HepG2 (cell line): ENCODE measurements around the gene SLC50A1. TPM values are rescaled to one million over a fixed set of nuclear protein-coding genes. Genes with fewer than 3 reads are reported as not detected.

ENCODE experiments used
- ATAC-seq: fragments of 200-7000 bp; cut with Tn5 transposase; 3 replicates; pipeline ENCODE4 v1.9.1; 2020; ENCODE audit warnings: mild to moderate bottlenecking, moderate library complexity
- BruUV-seq: library from RNA; stranded (reverse); fragments of 400-500 nt; replicated peaks from 2 replicates; lab custom pipeline; 2021; lab: Mats Ljungman, UMichigan
- CTCF ChIA-PET: fragments of 300-600 bp; formaldehyde crosslinking; extraction: SDS; loops from one replicate; lab custom pipeline; 2021; ENCODE audit warnings: low total read pairs, inconsistent platforms, low intra/inter-chr PET ratio; lab: Yijun Ruan, JAX
- POLR2A ChIA-PET: fragments of 350-600 bp; sonication (Branson Sonifier 250); formaldehyde crosslinking; loops from one replicate; lab custom pipeline; 2020; ENCODE audit warnings: antibody characterized with exemption, inconsistent platforms; lab: Yijun Ruan, JAX
- DNase-seq: peaks from one replicate; pipeline ENCODE4 v3.0.0-alpha.2; 2015; ENCODE audit warnings: low spot score
- FAIRE-seq: peaks from 3 replicates; lab custom pipeline; 2011; peaks lifted over from hg19 to GRCh38; lab: Jason Lieb, UNC
- H2AFZ ChIP-seq: one replicate; pipeline ENCODE4 v1.6.1; 2011; ENCODE audit warnings: low read length, inconsistent platforms
- H3K27ac ChIP-seq: fragments of 300-600 bp; 3 replicates; pipeline ENCODE4 v1.8.0; 2011; ENCODE audit warnings: mixed run types, mild to moderate bottlenecking, mixed read lengths, low read length, inconsistent platforms; ENCODE audit not compliant: insufficient read depth; ENCODE audit errors: extremely low read length
- H3K27me3 ChIP-seq, 2 experiments: fragments of 200-600 bp in 1 of 2; 2 replicates in 1 of 2; 3 replicates in 1 of 2; pipeline versions ENCODE4 v1.6.0 to v1.8.0; 2011; ENCODE audit warnings: low read length in 2 of 2, mild to moderate bottlenecking in 2 of 2, moderate library complexity in 2 of 2, inconsistent platforms in 1 of 2; ENCODE audit not compliant: insufficient read depth in 2 of 2, control insufficient read depth in 1 of 2
- H3K36me3 ChIP-seq, 2 experiments: fragments of 200-600 bp in 1 of 2; replicated peaks in 1 of 2; 2 replicates in 1 of 2; 3 replicates in 1 of 2; pipeline versions ENCODE4 v1.5.1 to v1.8.0; 2011; ENCODE audit warnings: low read length in 2 of 2, inconsistent platforms in 1 of 2; ENCODE audit not compliant: insufficient read depth in 2 of 2, control insufficient read depth in 1 of 2
- H3K4me1 ChIP-seq: 2 replicates; pipeline ENCODE4 v1.5.1; 2012; ENCODE audit warnings: low read length, inconsistent platforms; ENCODE audit not compliant: insufficient read depth
- H3K4me2 ChIP-seq: 2 replicates; pipeline ENCODE4 v1.6.0; 2011; ENCODE audit warnings: low read depth, low read length, inconsistent platforms
- H3K4me3 ChIP-seq, 3 experiments: fragments of 200-600 bp in 1 of 3; sonication (generic), shearing (Covaris generic) in 1 of 3; replicated peaks in 1 of 3; 2 replicates each; pipeline ENCODE4 v1.5.1; 2011 to 2016; ENCODE audit warnings: low read length in 3 of 3, inconsistent platforms in 2 of 3, low read depth in 2 of 3, mild to moderate bottlenecking in 2 of 3, control low read depth in 1 of 3, mixed read lengths in 1 of 3; ENCODE audit not compliant: insufficient read depth in 1 of 3
- H3K79me2 ChIP-seq: one replicate; pipeline ENCODE4 v1.6.1; 2011; ENCODE audit warnings: low read length, inconsistent platforms; ENCODE audit not compliant: insufficient read depth
- H3K9ac ChIP-seq: 2 replicates; pipeline ENCODE4 v1.6.0; 2011; ENCODE audit warnings: mild to moderate bottlenecking, low read depth, low read length, inconsistent platforms; ENCODE audit not compliant: insufficient read depth
- H3K9me3 ChIP-seq: 2 replicates; pipeline ENCODE4 v1.5.1; 2012; ENCODE audit warnings: mild to moderate bottlenecking, low read length
- H4K20me1 ChIP-seq: 2 replicates; pipeline ENCODE4 v1.6.0; 2011; ENCODE audit warnings: inconsistent platforms, mild to moderate bottlenecking, low read length, moderate library complexity; ENCODE audit not compliant: insufficient read depth
- GABPB1 ChIP-seq: IDR thresholded peaks from 2 replicates; pipeline ENCODE4 v1.6.1; 2016; ENCODE audit warnings: mild to moderate bottlenecking, missing genetic modification reagents, moderate library complexity, missing compliant biosample characterization
- GATA4 ChIP-seq: sonication (generic); IDR thresholded peaks from 2 replicates; pipeline ENCODE4 v1.6.1; 2016; ENCODE audit warnings: antibody characterized with exemption, low read depth, borderline replicate concordance
- KMT2B ChIP-seq: IDR thresholded peaks from 2 replicates; pipeline ENCODE4 v1.6.1; 2016; ENCODE audit warnings: missing genetic modification reagents, missing compliant biosample characterization
- MAFF ChIP-seq: IDR thresholded peaks from 2 replicates; pipeline ENCODE4 v1.6.1; 2011; ENCODE audit warnings: low read depth, low read length, improper control_type of control experiment
- NKX3-1 ChIP-seq: sonication (generic); formaldehyde crosslinking; IDR thresholded peaks from 2 replicates; pipeline ENCODE4 v1.5.0; 2020; ENCODE audit warnings: missing genetic modification reagents
- RNF2 ChIP-seq: fragments of 450-650 bp; conservative IDR thresholded peaks from 2 replicates; pipeline ENCODE4 v1.6.1; 2016; ENCODE audit warnings: low read depth
- STAG1 ChIP-seq: sonication (generic); formaldehyde crosslinking; IDR thresholded peaks from 2 replicates; pipeline ENCODE4 v1.4.0; 2020; ENCODE audit warnings: missing genetic modification reagents
- ZIK1 ChIP-seq: sonication (generic); formaldehyde crosslinking; IDR thresholded peaks from 2 replicates; pipeline ENCODE4 v1.5.0; 2020; ENCODE audit warnings: mild to moderate bottlenecking, low read depth, missing genetic modification reagents, borderline replicate concordance
- WGBS: methylation state at CpG from one replicate; pipeline ENCODE4 v1.1.6; 2017; ENCODE audit warnings: low lambda C conversion rate; 5-methylcytosine and 5-hydroxymethylcytosine counted together
- in situ Hi-C: cut with HindIII; loops from 2 replicates; pipeline ENCODE4 v1.10.0; 2017; ENCODE audit warnings: low pct_unique_long_range_greater_than_20kb; ENCODE audit not compliant: extremely low pct_ligation_motif_present
- intact Hi-C: fragments of 100-400 bp; cut with micrococcal nuclease; formaldehyde crosslinking; loops from one replicate; pipeline ENCODE4 v1.10.0; 2022; ENCODE audit not compliant: unreplicated experiment
- polyA plus RNA-seq, 8 experiments: library from polyadenylated mRNA; depleted of rRNA in 3 of 8; stranded (reverse) in 7 of 8; unstranded in 1 of 8; fragments of >200 nt; fragmentation: Illumina TruSeq in 4 of 8; extraction: Trizol in 4 of 8; gene quantifications; 2 replicates each; pipeline versions ENCODE4 v1.2.1 to v1.2.3, GENCODE V29; 2011 to 2016; ENCODE audit warnings: low read depth in 4 of 8, missing spikeins in 1 of 8, mixed read lengths in 1 of 8; ENCODE audit not compliant: insufficient read depth in 1 of 8
- total RNA-seq, 5 experiments: library from RNA; depleted of rRNA; stranded (reverse); fragments of >200 nt; fragmentation: Illumina TruSeq; extraction: Trizol; gene quantifications; 2 replicates each; pipeline ENCODE4 v1.2.3, GENCODE V29; 2016; ENCODE audit warnings: low read depth in 1 of 5
- TF ChIP-seq, protein P1 (sequence below): sonication (generic); formaldehyde crosslinking; conservative IDR thresholded peaks from 2 replicates; pipeline ENCODE4 v1.4.0; 2020; ENCODE audit warnings: mild to moderate bottlenecking, missing genetic modification reagents, moderate library complexity
- TF ChIP-seq, protein P2 (sequence below): sonication (generic); formaldehyde crosslinking; IDR thresholded peaks from 2 replicates; pipeline ENCODE4 v1.8.1; 2023; ENCODE audit warnings: missing genetic modification reagents, mild to moderate bottlenecking, borderline replicate concordance
- TF ChIP-seq, protein P3 (sequence below): sonication (generic); formaldehyde crosslinking; IDR thresholded peaks from 2 replicates; pipeline ENCODE4 v1.4.0; 2020; ENCODE audit warnings: missing genetic modification reagents
- TF ChIP-seq, protein P4 (sequence below): sonication (generic); formaldehyde crosslinking; IDR thresholded peaks from 2 replicates; pipeline ENCODE4 v1.5.0; 2020; ENCODE audit warnings: mild to moderate bottlenecking, missing genetic modification reagents, borderline replicate concordance

The SLC50A1 gene
- total and polyA plus RNA-seq, 2 of the 13 experiments (the other 11 are each of a cell fraction or from before 2014, with no cell fraction given) = 22.5 to 46.8 TPM

DNA sequence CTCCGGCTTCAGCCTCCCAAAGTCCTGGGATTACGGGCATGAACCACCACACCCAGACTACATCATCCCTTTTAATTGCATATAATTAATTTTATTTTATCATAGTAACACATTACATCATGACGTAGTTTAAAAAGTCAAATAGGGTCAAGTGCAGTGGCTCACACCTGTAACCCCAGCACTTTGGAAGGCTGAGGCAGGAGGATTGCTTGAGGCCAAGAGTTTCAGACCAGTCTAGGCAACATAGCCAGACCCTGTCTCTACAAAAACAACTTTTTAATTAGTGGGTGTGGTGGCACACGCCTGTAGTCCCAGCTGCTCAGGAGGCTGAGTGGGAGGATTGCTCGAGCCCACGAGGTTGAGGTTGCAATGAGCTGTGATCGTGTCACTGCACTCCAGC is 36.3 kb upstream of the SLC50A1 start:
- FAIRE-seq (no peak), DNase-seq (no peak), ATAC-seq (no peak)
- Histone ChIP-seq H3K27me3 (no peaks in the 10 kb centered on the region; a peak in 1 of 5 replicates), H3K9ac (no peak overlapping the region), H3K79me2 (no peaks in the 10 kb centered on the region), H3K9me3 (no peaks in the 10 kb centered on the region), H3K36me3 (no peaks in the 10 kb centered on the region), H3K27ac (no peak overlapping the region), H4K20me1 (no peaks in the 10 kb centered on the region), H3K4me3 (no peak overlapping the region), H3K4me2 (no peak overlapping the region), H3K4me1 (peaks cover 43% of the 10 kb centered on the region), H2AFZ (no peak overlapping the region)
- BruUV-seq = no TSS peak
- intact Hi-C loops (no loop called here), in situ Hi-C loops (no loop called here)
- ChIA-PET CTCF (no interaction called here), POLR2A (interaction anchor here (1.2 to 2.1 kb wide), 3 partner anchors 8 to 31 kb away, joined by 3 to 9 read pairs (median 6); no protein-coding TSS in a partner anchor)
- 70% methylated on average over 7 of the region's 7 CpGs for WGBS
- TF ChIP-seq, protein P1, sequence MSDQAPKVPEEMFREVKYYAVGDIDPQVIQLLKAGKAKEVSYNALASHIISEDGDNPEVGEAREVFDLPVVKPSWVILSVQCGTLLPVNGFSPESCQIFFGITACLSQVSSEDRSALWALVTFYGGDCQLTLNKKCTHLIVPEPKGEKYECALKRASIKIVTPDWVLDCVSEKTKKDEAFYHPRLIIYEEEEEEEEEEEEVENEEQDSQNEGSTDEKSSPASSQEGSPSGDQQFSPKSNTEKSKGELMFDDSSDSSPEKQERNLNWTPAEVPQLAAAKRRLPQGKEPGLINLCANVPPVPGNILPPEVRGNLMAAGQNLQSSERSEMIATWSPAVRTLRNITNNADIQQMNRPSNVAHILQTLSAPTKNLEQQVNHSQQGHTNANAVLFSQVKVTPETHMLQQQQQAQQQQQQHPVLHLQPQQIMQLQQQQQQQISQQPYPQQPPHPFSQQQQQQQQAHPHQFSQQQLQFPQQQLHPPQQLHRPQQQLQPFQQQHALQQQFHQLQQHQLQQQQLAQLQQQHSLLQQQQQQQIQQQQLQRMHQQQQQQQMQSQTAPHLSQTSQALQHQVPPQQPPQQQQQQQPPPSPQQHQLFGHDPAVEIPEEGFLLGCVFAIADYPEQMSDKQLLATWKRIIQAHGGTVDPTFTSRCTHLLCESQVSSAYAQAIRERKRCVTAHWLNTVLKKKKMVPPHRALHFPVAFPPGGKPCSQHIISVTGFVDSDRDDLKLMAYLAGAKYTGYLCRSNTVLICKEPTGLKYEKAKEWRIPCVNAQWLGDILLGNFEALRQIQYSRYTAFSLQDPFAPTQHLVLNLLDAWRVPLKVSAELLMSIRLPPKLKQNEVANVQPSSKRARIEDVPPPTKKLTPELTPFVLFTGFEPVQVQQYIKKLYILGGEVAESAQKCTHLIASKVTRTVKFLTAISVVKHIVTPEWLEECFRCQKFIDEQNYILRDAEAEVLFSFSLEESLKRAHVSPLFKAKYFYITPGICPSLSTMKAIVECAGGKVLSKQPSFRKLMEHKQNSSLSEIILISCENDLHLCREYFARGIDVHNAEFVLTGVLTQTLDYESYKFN = no peak
- no peak for TF ChIP-seq NKX3-1 (CRISPR knock-in tag)
- TF ChIP-seq, protein P2, sequence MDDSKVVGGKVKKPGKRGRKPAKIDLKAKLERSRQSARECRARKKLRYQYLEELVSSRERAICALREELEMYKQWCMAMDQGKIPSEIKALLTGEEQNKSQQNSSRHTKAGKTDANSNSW = no peak
- TF ChIP-seq, protein P3, sequence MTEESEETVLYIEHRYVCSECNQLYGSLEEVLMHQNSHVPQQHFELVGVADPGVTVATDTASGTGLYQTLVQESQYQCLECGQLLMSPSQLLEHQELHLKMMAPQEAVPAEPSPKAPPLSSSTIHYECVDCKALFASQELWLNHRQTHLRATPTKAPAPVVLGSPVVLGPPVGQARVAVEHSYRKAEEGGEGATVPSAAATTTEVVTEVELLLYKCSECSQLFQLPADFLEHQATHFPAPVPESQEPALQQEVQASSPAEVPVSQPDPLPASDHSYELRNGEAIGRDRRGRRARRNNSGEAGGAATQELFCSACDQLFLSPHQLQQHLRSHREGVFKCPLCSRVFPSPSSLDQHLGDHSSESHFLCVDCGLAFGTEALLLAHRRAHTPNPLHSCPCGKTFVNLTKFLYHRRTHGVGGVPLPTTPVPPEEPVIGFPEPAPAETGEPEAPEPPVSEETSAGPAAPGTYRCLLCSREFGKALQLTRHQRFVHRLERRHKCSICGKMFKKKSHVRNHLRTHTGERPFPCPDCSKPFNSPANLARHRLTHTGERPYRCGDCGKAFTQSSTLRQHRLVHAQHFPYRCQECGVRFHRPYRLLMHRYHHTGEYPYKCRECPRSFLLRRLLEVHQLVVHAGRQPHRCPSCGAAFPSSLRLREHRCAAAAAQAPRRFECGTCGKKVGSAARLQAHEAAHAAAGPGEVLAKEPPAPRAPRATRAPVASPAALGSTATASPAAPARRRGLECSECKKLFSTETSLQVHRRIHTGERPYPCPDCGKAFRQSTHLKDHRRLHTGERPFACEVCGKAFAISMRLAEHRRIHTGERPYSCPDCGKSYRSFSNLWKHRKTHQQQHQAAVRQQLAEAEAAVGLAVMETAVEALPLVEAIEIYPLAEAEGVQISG = no peak
- TF ChIP-seq, protein P4, sequence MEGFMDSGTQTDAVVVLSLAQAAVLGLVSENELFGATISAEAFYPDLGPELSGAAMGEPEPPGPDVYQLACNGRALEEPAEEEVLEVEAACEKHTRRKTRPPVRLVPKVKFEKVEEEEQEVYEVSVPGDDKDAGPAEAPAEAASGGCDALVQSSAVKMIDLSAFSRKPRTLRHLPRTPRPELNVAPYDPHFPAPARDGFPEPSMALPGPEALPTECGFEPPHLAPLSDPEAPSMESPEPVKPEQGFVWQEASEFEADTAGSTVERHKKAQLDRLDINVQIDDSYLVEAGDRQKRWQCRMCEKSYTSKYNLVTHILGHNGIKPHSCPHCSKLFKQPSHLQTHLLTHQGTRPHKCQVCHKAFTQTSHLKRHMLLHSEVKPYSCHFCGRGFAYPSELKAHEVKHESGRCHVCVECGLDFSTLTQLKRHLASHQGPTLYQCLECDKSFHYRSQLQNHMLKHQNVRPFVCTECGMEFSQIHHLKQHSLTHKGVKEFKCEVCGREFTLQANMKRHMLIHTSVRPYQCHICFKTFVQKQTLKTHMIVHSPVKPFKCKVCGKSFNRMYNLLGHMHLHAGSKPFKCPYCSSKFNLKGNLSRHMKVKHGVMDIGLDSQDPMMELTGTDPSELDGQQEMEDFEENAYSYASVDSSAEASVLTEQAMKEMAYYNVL (CRISPR knock-in tag) = no peak
- TF ChIP-seq KMT2B (CRISPR knock-in tag) = no peak
- no peak for TF ChIP-seq GATA4
- no peak for TF ChIP-seq MAFF
- TF ChIP-seq ZIK1 (CRISPR knock-in tag) = no peak
- TF ChIP-seq GABPB1 (CRISPR knock-in tag) = no peak
- TF ChIP-seq RNF2 = no peak
- TF ChIP-seq STAG1 = no peak
